ENCODE measurements around the gene MYOCOS.

MYOCOS gene

DNA sequence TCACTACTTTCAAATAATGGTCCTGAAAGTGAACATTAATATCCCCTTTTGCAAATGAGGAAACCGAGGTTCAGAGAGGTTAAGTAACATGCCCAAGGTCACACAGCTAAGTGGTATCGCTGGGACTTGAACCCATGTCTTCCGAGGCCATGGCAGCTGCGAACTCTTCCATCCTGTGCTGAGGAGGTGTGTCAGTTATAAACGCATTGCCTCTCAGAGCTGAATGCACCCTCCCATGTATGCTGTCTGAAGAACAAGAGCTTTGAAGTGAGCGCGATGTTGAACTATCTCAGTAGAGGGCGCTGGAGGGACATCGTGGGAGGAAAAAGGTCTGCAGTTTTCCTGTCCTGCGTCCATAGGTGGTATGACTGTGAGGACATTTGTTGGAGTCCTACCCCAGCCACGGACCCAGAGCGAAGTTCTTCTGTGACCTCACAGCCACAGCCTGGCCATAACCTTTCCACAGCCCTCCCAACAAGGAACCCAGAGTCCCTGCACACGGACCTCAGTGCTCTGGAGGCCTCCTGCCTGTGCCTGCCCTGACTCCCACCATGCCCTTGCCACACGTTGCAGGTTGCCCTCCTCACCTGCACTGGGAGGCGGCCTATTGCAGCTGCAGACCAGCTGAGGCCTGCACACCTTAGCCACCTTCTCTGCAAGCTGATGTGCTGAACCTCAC, 22.9 kb downstream of the MYOCOS start:
- H3K36me3 ChIP-seq, result no peaks in the 10 kb centered on the region
- no peaks in the 10 kb centered on the region for H3K27me3 ChIP-seq
- TF ChIP-seq, protein P1, sequence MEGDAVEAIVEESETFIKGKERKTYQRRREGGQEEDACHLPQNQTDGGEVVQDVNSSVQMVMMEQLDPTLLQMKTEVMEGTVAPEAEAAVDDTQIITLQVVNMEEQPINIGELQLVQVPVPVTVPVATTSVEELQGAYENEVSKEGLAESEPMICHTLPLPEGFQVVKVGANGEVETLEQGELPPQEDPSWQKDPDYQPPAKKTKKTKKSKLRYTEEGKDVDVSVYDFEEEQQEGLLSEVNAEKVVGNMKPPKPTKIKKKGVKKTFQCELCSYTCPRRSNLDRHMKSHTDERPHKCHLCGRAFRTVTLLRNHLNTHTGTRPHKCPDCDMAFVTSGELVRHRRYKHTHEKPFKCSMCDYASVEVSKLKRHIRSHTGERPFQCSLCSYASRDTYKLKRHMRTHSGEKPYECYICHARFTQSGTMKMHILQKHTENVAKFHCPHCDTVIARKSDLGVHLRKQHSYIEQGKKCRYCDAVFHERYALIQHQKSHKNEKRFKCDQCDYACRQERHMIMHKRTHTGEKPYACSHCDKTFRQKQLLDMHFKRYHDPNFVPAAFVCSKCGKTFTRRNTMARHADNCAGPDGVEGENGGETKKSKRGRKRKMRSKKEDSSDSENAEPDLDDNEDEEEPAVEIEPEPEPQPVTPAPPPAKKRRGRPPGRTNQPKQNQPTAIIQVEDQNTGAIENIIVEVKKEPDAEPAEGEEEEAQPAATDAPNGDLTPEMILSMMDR (IDR thresholded peaks at IDR 0.05), result no peak
- peaks cover 38 to 47% of the 10 kb centered on the region in 2 experiments for H3K4me1 ChIP-seq (ENCODE audit: control insufficient read depth in 1 of 2, insufficient read depth in 1 of 2, low read depth in 1 of 2, low read length in 1 of 2)
- no peak overlapping the region for H3K4me3 ChIP-seq (ENCODE audit: low read depth in 1 of 2, low read length in 1 of 2)
- no peaks in the 10 kb centered on the region for H3K9me3 ChIP-seq
- peak overlapping the region; percentile 71 for H3K27ac ChIP-seq

DNA sequence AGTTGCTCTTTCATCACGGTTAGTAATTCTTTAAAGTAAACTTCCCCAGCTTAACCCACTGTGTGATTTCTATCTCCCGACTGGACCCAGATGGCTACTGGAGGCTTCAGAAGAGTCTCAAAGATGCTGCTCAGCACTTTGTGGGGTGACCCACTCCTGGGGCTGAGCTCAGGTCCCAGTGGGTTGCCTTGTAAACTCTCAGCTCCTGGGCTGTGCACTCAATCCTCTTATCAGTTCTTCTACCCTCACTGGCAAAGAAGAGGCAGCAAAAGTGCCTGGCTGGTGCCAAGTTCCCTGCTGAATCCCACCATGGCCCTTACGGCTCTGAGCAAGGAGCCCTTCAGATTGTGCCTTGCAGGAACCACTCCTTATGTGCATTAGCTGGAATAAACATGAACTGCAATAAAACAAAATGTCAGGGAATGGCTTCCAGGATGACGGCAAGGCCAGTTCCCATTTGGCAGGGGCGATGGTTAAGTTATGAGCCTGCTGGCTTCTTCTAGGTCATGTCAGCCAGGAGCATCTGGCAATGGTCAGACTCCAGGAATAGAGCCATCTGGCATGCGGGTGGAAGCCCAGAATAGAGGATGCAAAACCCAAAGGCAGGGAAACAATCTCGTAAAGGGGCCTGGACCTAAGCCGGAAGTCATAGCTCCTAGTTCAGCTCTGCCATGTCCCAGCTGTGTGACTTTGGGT, 23.7 kb downstream of the MYOCOS start:
- Histone ChIP-seq H3K9me3 (no peaks in the 10 kb centered on the region), H3K4me1 (ENCODE audit: control insufficient read depth in 1 of 2, insufficient read depth in 1 of 2, low read depth in 1 of 2, low read length in 1 of 2) (peaks cover 38 to 42% of the 10 kb centered on the region in 2 experiments), H3K27ac (no peak overlapping the region), H3K4me3 (ENCODE audit: low read depth in 1 of 2, low read length in 1 of 2) (no peak overlapping the region), H3K36me3 (no peaks in the 10 kb centered on the region), H3K27me3 (no peaks in the 10 kb centered on the region)
- TF ChIP-seq, protein P1 (IDR thresholded peaks at IDR 0.05), result no peak

DNA sequence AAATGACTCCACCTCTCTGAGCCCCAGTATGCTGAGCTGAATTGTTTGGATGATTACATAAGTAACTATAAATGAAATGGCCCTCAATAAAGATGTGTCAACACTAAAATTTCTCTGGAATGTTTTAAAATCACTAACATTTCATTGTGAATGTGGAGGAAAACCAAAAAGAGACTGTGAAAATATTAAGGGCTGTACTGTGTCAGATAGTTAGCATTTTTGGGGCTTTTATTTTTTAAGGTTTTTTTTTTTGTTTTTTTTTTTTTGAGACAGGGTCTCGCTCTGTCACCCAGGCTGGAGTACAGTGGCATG, 24.2 kb downstream of the MYOCOS start:
- Histone ChIP-seq H3K36me3 (no peaks in the 10 kb centered on the region), H3K9me3 (no peaks in the 10 kb centered on the region), H3K4me1 (ENCODE audit: control insufficient read depth in 1 of 2, insufficient read depth in 1 of 2, low read depth in 1 of 2, low read length in 1 of 2) (peaks cover 38 to 41% of the 10 kb centered on the region in 2 experiments), H3K27ac (no peak overlapping the region), H3K4me3 (ENCODE audit: low read depth in 1 of 2, low read length in 1 of 2) (no peak overlapping the region), H3K27me3 (no peaks in the 10 kb centered on the region)
- TF ChIP-seq, protein P1 (IDR thresholded peaks at IDR 0.05), result no peak

DNA sequence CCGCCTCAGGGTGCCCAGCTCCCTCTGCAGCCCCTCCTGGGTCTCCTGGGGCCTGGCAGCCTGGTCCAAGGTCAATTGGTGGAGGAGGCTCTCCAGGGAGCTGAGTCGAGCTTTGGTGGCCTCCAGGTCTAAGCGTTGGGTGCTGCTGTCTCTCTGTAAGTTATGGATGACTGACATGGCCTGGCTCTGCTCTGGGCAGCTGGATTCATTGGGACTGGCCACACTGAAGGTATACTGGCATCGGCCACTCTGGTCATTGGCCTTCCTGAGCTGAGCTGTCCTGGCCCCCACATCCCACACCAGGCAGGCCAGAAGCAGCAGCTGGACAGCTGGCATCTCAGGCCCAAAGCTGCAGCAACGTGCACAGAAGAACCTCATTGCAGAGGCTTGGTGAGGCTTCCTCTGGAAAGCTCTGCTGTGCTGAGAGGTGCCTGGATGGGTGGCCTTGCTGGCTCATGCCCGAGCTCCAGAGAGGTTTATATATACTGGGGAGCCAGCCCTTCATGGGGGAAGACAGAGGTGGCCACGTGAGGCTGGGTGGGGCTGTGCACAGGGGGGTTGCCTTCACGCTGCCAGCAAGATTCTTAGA, 30.3 kb downstream of the MYOCOS start, which contains the start of gene MYOC:
Gene MYOC (minus strand): TSS at position 455 of the 589 bp plus-strand sequence. CDS start 77 bp downstream, at position 378.
- H3K27me3 ChIP-seq, result peaks cover 37% of the 10 kb centered on the region
- TF ChIP-seq, protein P1 (IDR thresholded peaks at IDR 0.05), result no peak
- no peak within 1 kb of the TSS for H3K27ac ChIP-seq
- no peaks in the 10 kb centered on the region for H3K36me3 ChIP-seq
- H3K4me1 ChIP-seq (ENCODE audit: control insufficient read depth in 1 of 2, insufficient read depth in 1 of 2, low read depth in 1 of 2, low read length in 1 of 2), result peaks cover 0 to 4% of the 10 kb centered on the region in 2 experiments
- H3K9me3 ChIP-seq, result no peaks in the 10 kb centered on the region
- no peak within 1 kb of the TSS for H3K4me3 ChIP-seq (ENCODE audit: low read depth in 1 of 2, low read length in 1 of 2)

DNA sequence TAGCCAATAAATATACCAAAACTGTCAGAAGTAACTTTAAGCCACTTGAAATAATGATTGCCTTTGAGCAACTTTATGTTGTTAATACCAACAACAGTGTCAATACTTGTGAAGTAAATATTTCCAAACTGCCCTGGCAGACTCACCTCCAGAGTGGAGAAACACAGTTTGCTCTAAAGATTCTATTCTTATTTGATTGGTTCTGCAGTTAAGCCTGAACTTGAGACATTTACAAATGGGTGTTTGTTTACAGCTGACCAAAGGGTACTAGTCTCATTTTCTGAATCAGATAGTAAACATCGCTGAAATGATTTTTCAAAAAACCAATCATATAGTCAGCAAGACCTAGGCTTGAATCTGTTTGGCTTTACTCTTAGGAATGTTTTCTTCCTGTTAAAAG, 31.8 kb downstream of the MYOCOS start:
- peaks cover 0 to 4% of the 10 kb centered on the region in 2 experiments for H3K4me1 ChIP-seq (ENCODE audit: control insufficient read depth in 1 of 2, insufficient read depth in 1 of 2, low read depth in 1 of 2, low read length in 1 of 2)
- H3K36me3 ChIP-seq, result no peaks in the 10 kb centered on the region
- no peaks in the 10 kb centered on the region for H3K9me3 ChIP-seq
- H3K27ac ChIP-seq, result no peak overlapping the region
- no peak overlapping the region for H3K4me3 ChIP-seq (ENCODE audit: low read depth in 1 of 2, low read length in 1 of 2)
- TF ChIP-seq, protein P1 (IDR thresholded peaks at IDR 0.05), result no peak
- peaks cover 37% of the 10 kb centered on the region for H3K27me3 ChIP-seq

All from neutrophil (primary cell).